Measurements from ENCODE around the gene MRPL14. TPM values are rescaled to one million over a fixed set of nuclear protein-coding genes. Genes with fewer than 3 reads are reported as not detected.
"Not testable (repeated sequence)": the region's sequence is repeated elsewhere in the genome, so short reads cannot be mapped to it uniquely, and the experiment has no call there.

Gene MRPL14
- total RNA-seq, 4 donors from 2014 or later = 8.8 to 36.6 (median 18.9) TPM

DNA sequence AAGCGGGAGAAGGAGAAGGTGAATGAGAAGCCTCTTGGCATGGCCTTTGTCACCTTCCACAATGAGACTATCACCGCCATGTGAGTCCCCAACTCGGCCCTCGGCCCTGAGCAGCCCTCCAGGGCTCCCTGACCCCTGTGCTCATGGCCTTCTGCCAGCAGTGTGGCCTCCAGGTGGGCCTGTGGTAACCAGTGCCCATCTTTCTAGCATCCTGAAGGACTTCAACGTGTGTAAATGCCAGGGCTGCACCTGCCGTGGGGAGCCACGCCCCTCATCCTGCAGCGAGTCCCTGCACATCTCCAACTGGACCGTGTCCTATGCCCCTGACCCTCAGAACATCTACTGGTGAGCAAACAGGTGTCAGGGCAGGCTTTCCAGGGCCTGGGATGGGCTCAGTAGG is 21.1 kb upstream of the MRPL14 start:
- Histone ChIP-seq H3K4me3 (no peak overlapping the region), H3K4me1 (peaks cover 0 to 6% (median 0%) of the 10 kb centered on the region in 4 donors), H3K27ac (no peak overlapping the region), H3K36me3 (peaks cover 0 to 84% (median 0%) of the 10 kb centered on the region in 3 donors), H3K9me3 (no peaks in the 10 kb centered on the region), H3K27me3 (no peaks in the 10 kb centered on the region)
- no peak for DNase-seq (ENCODE audit: low spot score in 2 of 2)
- TF ChIP-seq, protein P1, sequence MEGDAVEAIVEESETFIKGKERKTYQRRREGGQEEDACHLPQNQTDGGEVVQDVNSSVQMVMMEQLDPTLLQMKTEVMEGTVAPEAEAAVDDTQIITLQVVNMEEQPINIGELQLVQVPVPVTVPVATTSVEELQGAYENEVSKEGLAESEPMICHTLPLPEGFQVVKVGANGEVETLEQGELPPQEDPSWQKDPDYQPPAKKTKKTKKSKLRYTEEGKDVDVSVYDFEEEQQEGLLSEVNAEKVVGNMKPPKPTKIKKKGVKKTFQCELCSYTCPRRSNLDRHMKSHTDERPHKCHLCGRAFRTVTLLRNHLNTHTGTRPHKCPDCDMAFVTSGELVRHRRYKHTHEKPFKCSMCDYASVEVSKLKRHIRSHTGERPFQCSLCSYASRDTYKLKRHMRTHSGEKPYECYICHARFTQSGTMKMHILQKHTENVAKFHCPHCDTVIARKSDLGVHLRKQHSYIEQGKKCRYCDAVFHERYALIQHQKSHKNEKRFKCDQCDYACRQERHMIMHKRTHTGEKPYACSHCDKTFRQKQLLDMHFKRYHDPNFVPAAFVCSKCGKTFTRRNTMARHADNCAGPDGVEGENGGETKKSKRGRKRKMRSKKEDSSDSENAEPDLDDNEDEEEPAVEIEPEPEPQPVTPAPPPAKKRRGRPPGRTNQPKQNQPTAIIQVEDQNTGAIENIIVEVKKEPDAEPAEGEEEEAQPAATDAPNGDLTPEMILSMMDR (IDR thresholded peaks at IDR 0.05) = no peak
- TF ChIP-seq POLR2A (IDR thresholded peaks at IDR 0.05) = no peak
- no peak for TF ChIP-seq EP300 (IDR thresholded peaks at IDR 0.05)
- WGBS, 2 donors = 86 to 87% methylated on average over 9 of the region's 9 CpGs

DNA sequence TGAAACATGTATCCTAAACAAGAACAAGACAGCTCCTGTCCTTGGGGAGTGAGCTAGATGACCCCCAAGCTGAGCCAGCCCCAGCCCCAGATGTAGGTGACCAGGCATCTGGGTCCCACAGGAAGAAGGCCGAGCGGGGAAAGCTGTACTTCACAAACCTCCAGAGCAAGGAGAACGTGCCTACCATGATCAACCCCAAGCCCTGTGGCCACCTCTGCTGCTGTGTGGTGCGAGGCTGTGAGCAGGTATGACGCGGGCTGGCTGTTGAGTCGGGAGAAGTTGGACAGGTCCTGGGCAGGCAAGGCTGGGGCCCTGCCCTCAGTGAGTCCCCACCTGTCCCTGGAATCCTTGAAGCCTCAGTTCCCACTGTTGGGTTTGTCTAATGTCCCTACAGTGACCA is 20.0 kb upstream of the MRPL14 start:
- Histone ChIP-seq H3K27me3 (no peaks in the 10 kb centered on the region), H3K4me1 (peaks cover 0 to 6% (median 0%) of the 10 kb centered on the region in 4 donors), H3K36me3 (peaks cover 0 to 85% (median 0%) of the 10 kb centered on the region in 3 donors), H3K9me3 (no peaks in the 10 kb centered on the region), H3K27ac (no peak overlapping the region), H3K4me3 (no peak overlapping the region)
- TF ChIP-seq, protein P1 (IDR thresholded peaks at IDR 0.05) = no peak
- TF ChIP-seq POLR2A (IDR thresholded peaks at IDR 0.05) = no peak
- TF ChIP-seq EP300 (IDR thresholded peaks at IDR 0.05) = no peak
- no peak for DNase-seq (ENCODE audit: low spot score in 2 of 2)
- 87 to 97% methylated on average over 5 to 7 of the region's 7 CpGs for WGBS, 2 donors

DNA sequence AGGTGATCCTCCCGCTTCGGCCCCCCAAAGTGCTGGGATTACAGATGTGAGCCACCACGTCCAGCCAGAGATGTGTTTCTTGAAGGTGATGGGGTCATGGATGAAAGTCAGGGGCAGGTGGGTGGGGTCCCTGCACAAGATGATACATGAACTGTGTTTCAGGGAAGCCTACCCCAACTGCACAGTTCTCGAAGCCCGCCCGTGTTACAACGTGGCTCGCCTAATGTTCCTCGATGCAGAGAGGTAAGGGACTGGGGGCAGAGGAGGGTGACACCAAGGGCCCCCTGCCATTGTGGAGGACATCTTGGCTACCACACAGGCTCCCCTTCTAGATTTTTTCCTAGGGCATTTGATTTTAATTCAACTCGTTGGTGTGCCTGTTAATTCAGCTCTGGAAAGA is 19.4 kb upstream of the MRPL14 start:
- H3K4me3 ChIP-seq = no peak overlapping the region
- H3K27ac ChIP-seq = no peak overlapping the region
- H3K4me1 ChIP-seq = peaks cover 0 to 3% (median 0%) of the 10 kb centered on the region in 4 donors
- H3K36me3 ChIP-seq = peaks cover 0 to 91% (median 0%) of the 10 kb centered on the region in 3 donors
- H3K27me3 ChIP-seq = no peaks in the 10 kb centered on the region
- H3K9me3 ChIP-seq = no peaks in the 10 kb centered on the region
- 80 to 85% methylated on average over 10 of the region's 10 CpGs for WGBS, 2 donors
- DNase-seq (ENCODE audit: low spot score in 2 of 2) = no peak
- TF ChIP-seq EP300 (IDR thresholded peaks at IDR 0.05) (no peak), POLR2A (IDR thresholded peaks at IDR 0.05) (no peak)
- TF ChIP-seq, protein P1 (IDR thresholded peaks at IDR 0.05) = no peak

DNA sequence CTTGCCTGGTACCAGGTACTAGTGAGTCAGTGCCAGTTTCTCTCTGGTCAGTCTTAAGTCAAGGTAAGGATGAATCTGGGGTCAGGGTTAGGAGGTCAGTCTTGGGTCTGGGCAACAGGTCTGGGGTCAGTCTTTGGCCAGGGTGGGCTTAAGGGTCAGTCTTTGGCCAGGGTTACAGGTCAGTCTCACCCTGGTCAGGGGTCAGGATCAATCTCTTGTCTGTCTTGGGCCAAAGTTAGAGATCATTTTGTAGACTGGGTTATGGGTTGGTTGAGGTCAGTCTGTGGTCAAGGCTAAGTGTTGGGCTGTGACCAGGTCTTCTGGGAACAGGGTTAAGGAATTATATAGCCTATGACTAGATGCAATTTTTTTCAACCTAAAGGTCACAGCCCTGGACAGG is 18.6 kb upstream of the MRPL14 start:
- no peak overlapping the region for H3K4me3 ChIP-seq
- H3K36me3 ChIP-seq = peaks cover 0 to 100% (median 3%) of the 10 kb centered on the region in 3 donors
- no peak for TF ChIP-seq POLR2A (IDR thresholded peaks at IDR 0.05)
- TF ChIP-seq, protein P1 (IDR thresholded peaks at IDR 0.05) = no peak
- no peak for TF ChIP-seq EP300 (IDR thresholded peaks at IDR 0.05)
- H3K27me3 ChIP-seq = no peaks in the 10 kb centered on the region
- H3K27ac ChIP-seq = no peak overlapping the region
- H3K4me1 ChIP-seq = no peaks in the 10 kb centered on the region
- no peak for DNase-seq (ENCODE audit: low spot score in 2 of 2)
- H3K9me3 ChIP-seq = no peaks in the 10 kb centered on the region

DNA sequence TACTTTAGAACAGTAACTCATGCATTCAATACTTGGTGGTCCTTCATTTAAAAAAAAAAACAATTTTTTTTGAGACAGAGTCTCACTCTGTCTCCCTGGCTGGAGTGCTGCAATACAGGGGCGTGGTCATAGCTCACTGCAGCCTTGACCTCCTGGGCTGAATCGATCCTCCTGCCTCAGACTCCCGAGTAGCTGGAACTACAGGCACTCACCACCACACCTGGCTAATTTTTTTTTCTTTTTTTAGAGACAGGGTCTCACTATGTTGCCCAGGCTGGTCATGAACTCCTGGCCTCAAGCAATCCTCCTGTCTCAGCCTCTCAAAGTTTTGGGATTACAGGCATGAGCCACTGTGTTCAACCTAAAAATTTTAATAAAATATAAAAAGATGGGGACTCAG is 17.3 kb upstream of the MRPL14 start:
- H3K9me3 ChIP-seq; DNase-seq (ENCODE audit: low spot score in 2 of 2); H3K4me1 ChIP-seq; H3K27me3 ChIP-seq; H3K27ac ChIP-seq; H3K4me3 ChIP-seq: not testable (repeated sequence)
- WGBS, 2 donors = 78 to 81% methylated on average over 3 of the region's 3 CpGs
- peaks cover 0 to 100% (median 4%) of the 10 kb centered on the region in 3 donors for H3K36me3 ChIP-seq

DNA sequence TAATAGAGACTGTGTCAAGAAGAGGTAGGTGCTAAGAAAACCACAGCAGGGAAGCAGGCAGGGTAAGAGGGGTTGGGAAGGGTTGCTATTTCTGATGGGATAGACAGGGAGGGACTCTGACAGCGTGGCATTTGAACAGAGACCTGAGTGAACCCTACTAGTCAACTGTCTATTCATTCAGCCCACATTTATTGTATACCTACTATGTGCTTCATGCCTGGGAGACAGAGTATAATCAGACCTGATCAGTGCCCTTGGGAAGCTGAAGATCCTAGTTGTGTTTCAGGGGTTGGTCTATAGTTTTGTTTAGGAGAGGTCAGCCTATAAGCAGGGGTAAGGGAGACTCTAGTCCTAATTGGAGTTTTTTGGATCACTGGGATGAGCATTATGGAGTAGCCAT is 16.5 kb upstream of the MRPL14 start:
- no peak for DNase-seq (ENCODE audit: low spot score in 2 of 2)
- no peaks in the 10 kb centered on the region for H3K27me3 ChIP-seq
- TF ChIP-seq EP300 (IDR thresholded peaks at IDR 0.05) (no peak), POLR2A (IDR thresholded peaks at IDR 0.05) (no peak)
- TF ChIP-seq, protein P1 (IDR thresholded peaks at IDR 0.05) = no peak
- peaks cover 0 to 100% (median 4%) of the 10 kb centered on the region in 3 donors for H3K36me3 ChIP-seq
- H3K9me3 ChIP-seq = no peaks in the 10 kb centered on the region
- WGBS, 2 donors = 86 to 92% methylated on average over 1 of the region's 1 CpG
- no peaks in the 10 kb centered on the region for H3K4me1 ChIP-seq
- no peak overlapping the region for H3K4me3 ChIP-seq
- no peak overlapping the region for H3K27ac ChIP-seq

Data from tibial nerve (tissue), 4 donors.